Stimulated activated CD8-positive, alpha-beta memory T cell treated with anti-CD3 and anti-CD28 coated beads, Interleukin-4, amount 100 ng/mL, for 24 hours (primary cell): Measurements from ENCODE around the gene TAF1B.

Experiments used
- DNase-seq: peaks from one replicate; pipeline ENCODE4 v3.0.0-alpha.2; 2020; ENCODE audit warnings: low read depth

Gene TAF1B

GRCh38 chr2:9966491-9967022, 123.3 kb downstream of the TAF1B start:
- DNase-seq, result no peak

- no peak for DNase-seq
Measured at GRCh38 chr2:9967053-9967775, 123.9 kb downstream of the TAF1B start.

GRCh38 chr2:9968553-9969497, 125.6 kb downstream of the TAF1B start:
- DNase-seq, result no peak

GRCh38 chr2:9970200-9971044, 127.1 kb downstream of the TAF1B start:
- no peak for DNase-seq

- no peak for DNase-seq
Measured at GRCh38 chr2:9971105-9971818, 128.0 kb downstream of the TAF1B start.

- no peak for DNase-seq
Measured at GRCh38 chr2:9971890-9972289, 128.6 kb downstream of the TAF1B start.

GRCh38 chr2:9972621-9973479, 129.6 kb downstream of the TAF1B start:
- no peak for DNase-seq

- DNase-seq, result no peak
Measured at GRCh38 chr2:9973690-9974089, 130.4 kb downstream of the TAF1B start.

GRCh38 chr2:9974343-9974742, 131.1 kb downstream of the TAF1B start:
- no peak for DNase-seq

- DNase-seq, result no peak
Measured at GRCh38 chr2:9975328-9975727, 132.1 kb downstream of the TAF1B start.

- DNase-seq, result no peak
Measured at GRCh38 chr2:9975805-9976447, 132.7 kb downstream of the TAF1B start.

GRCh38 chr2:9979977-9980376, 136.7 kb downstream of the TAF1B start:
- DNase-seq, result no peak

GRCh38 chr2:9980520-9980919, 137.2 kb downstream of the TAF1B start:
- no peak for DNase-seq

- no peak for DNase-seq
Measured at GRCh38 chr2:9981655-9982054, 138.4 kb downstream of the TAF1B start.

- no peak for DNase-seq
Measured at GRCh38 chr2:9982248-9982647, 139.0 kb downstream of the TAF1B start.

GRCh38 chr2:9982891-9983290, 139.6 kb downstream of the TAF1B start:
- no peak for DNase-seq

GRCh38 chr2:9983401-9984216, 140.3 kb downstream of the TAF1B start:
- DNase-seq, result no peak
